IMR-90 (cell line): ENCODE measurements around the gene ITPK1. TPM values are rescaled to one million over a fixed set of nuclear protein-coding genes. Genes with fewer than 3 reads are reported as not detected.

Experiments
- ATAC-seq: fragments of 200-7000 bp; cut with Tn5 transposase; 2 replicates; pipeline ENCODE4 v1.9.1; 2020; ENCODE audit warnings: low read depth, mild to moderate bottlenecking, moderate library complexity
- BruUV-seq: library from RNA; stranded (reverse); fragments of 400-500 nt; replicated peaks from 2 replicates; lab custom pipeline; 2021; lab: Mats Ljungman, UMichigan
- CTCF ChIA-PET: fragments of 300-600 bp; formaldehyde crosslinking; extraction: SDS; loops from one replicate; lab custom pipeline; 2021; ENCODE audit warnings: antibody characterized with exemption; lab: Yijun Ruan, JAX
- POLR2A ChIA-PET: fragments of 300-600 bp; sonication (Branson Sonifier 250); formaldehyde crosslinking; loops from one replicate; lab custom pipeline; 2022; ENCODE audit warnings: antibody characterized with exemption; ENCODE audit not compliant: unreplicated experiment; lab: Charles Lee
- DNase-seq: peaks from one replicate; pipeline ENCODE4 v3.0.0; 2013
- H2AFZ ChIP-seq: replicated peaks from 2 replicates; pipeline ENCODE3; 2013; ENCODE audit warnings: low read length, mild to moderate bottlenecking; ENCODE audit not compliant: poor library complexity
- H2AK5ac ChIP-seq: 2 replicates; pipeline ENCODE4 v1.6.1; 2013; ENCODE audit warnings: low read depth, low read length, inconsistent platforms
- H2AK9ac ChIP-seq: replicated peaks from 2 replicates; pipeline ENCODE3; 2013; ENCODE audit warnings: mild to moderate bottlenecking, low read depth, low read length, moderate library complexity; ENCODE audit not compliant: poor library complexity
- H2BK120ac ChIP-seq: 2 replicates; pipeline ENCODE4 v1.6.1; 2013; ENCODE audit warnings: low read depth, low read length, inconsistent platforms
- H2BK15ac ChIP-seq: 3 replicates; pipeline ENCODE4 v1.6.1; 2013; ENCODE audit warnings: low read depth, low read length, inconsistent platforms
- H2BK20ac ChIP-seq: 2 replicates; pipeline ENCODE4 v1.6.1; 2013; ENCODE audit warnings: low read depth, mild to moderate bottlenecking, inconsistent platforms, low read length, moderate library complexity
- H2BK5ac ChIP-seq: 2 replicates; pipeline ENCODE4 v1.6.1; 2013; ENCODE audit warnings: mild to moderate bottlenecking, low read depth, low read length, inconsistent platforms; ENCODE audit not compliant: poor library complexity, severe bottlenecking
- H3K14ac ChIP-seq: replicated peaks from 2 replicates; pipeline ENCODE4 v1.6.1; 2013; ENCODE audit warnings: low read depth, low read length, inconsistent platforms
- H3K18ac ChIP-seq: 2 replicates; pipeline ENCODE4 v1.6.1; 2013; ENCODE audit warnings: low read depth, low read length, control low read depth
- H3K23ac ChIP-seq: 2 replicates; pipeline ENCODE4 v1.6.1; 2013; ENCODE audit warnings: low read depth, low read length, inconsistent platforms
- H3K27ac ChIP-seq: 2 replicates; pipeline ENCODE4 v1.5.1; 2013; ENCODE audit warnings: mild to moderate bottlenecking, control low read depth, low read length; ENCODE audit not compliant: insufficient read depth
- H3K27me3 ChIP-seq: 2 replicates; pipeline ENCODE4 v1.6.1; 2013; ENCODE audit warnings: low read length; ENCODE audit not compliant: control insufficient read depth, insufficient read depth
- H3K36me3 ChIP-seq: 2 replicates; pipeline ENCODE4 v1.6.1; 2013; ENCODE audit warnings: low read length, mixed read lengths; ENCODE audit not compliant: control insufficient read depth, insufficient read depth
- H3K4ac ChIP-seq: 2 replicates; pipeline ENCODE4 v1.6.1; 2013; ENCODE audit warnings: low read depth, low read length, inconsistent platforms
- H3K4me1 ChIP-seq: 2 replicates; pipeline ENCODE4 v1.6.1; 2013; ENCODE audit warnings: low read length, mixed read lengths; ENCODE audit not compliant: control insufficient read depth, insufficient read depth
- H3K4me2 ChIP-seq: 2 replicates; pipeline ENCODE4 v1.6.1; 2013; ENCODE audit warnings: low read depth, mild to moderate bottlenecking, control low read depth, low read length, moderate library complexity
- H3K4me3 ChIP-seq: 2 replicates; pipeline ENCODE4 v1.5.1; 2013; ENCODE audit warnings: low read depth, mild to moderate bottlenecking, control low read depth, low read length, moderate library complexity; ENCODE audit not compliant: insufficient read depth
- H3K56ac ChIP-seq: 2 replicates; pipeline ENCODE4 v1.6.1; 2013; ENCODE audit warnings: low read length, inconsistent platforms; ENCODE audit not compliant: insufficient read depth; ENCODE audit errors: extremely low read depth
- H3K79me1 ChIP-seq, 2 experiments: 2 replicates each; pipeline ENCODE4 v1.6.1; 2013; ENCODE audit warnings: low read length in 2 of 2, inconsistent platforms in 1 of 2, low read depth in 1 of 2
- H3K9ac ChIP-seq: 2 replicates; pipeline ENCODE4 v1.6.1; 2013; ENCODE audit warnings: low read depth, low read length, control low read depth
- H3K9me1 ChIP-seq: 2 replicates; pipeline ENCODE4 v1.6.1; 2013; ENCODE audit warnings: low read length, inconsistent platforms; ENCODE audit not compliant: insufficient read depth
- H3K9me3 ChIP-seq: 2 replicates; pipeline ENCODE4 v1.6.1; 2013; ENCODE audit warnings: low read length; ENCODE audit not compliant: control insufficient read depth, insufficient read depth
- H4K20me1 ChIP-seq: 2 replicates; pipeline ENCODE4 v1.6.1; 2013; ENCODE audit warnings: low read length, inconsistent platforms; ENCODE audit not compliant: insufficient read depth
- H4K5ac ChIP-seq: 2 replicates; pipeline ENCODE4 v1.6.1; 2013; ENCODE audit warnings: mild to moderate bottlenecking, low read depth, low read length, control low read depth
- H4K8ac ChIP-seq, 2 experiments: 2 replicates each; pipeline ENCODE4 v1.6.1; 2013; ENCODE audit warnings: low read depth in 2 of 2, low read length in 2 of 2, control low read depth in 1 of 2, inconsistent platforms in 1 of 2
- H4K91ac ChIP-seq: 2 replicates; pipeline ENCODE4 v1.6.1; 2013; ENCODE audit warnings: low read depth, low read length, inconsistent platforms; ENCODE audit not compliant: insufficient read depth
- CEBPB ChIP-seq: IDR thresholded peaks from 2 replicates; pipeline ENCODE4 v1.6.1; 2012; ENCODE audit warnings: low read depth, low read length, improper control_type of control experiment
- CHD1 ChIP-seq: IDR thresholded peaks from 2 replicates; pipeline ENCODE4 v1.6.1; 2012; ENCODE audit warnings: low read depth, low read length, improper control_type of control experiment
- CTCF ChIP-seq: conservative IDR thresholded peaks from 2 replicates; pipeline ENCODE4 v1.5.1; 2012; ENCODE audit warnings: mild to moderate bottlenecking, low read depth, low read length, improper control_type of control experiment
- ELK1 ChIP-seq: fragments of 150-350 bp; IDR thresholded peaks from 2 replicates; pipeline ENCODE4 v1.6.1; 2016; ENCODE audit warnings: low read depth, mild to moderate bottlenecking, low read length, moderate library complexity, borderline replicate concordance
- FOS ChIP-seq: fragments of 150-350 bp; IDR thresholded peaks from 2 replicates; pipeline ENCODE4 v1.6.1; 2016; ENCODE audit warnings: low read depth, low read length
- MAFK ChIP-seq: IDR thresholded peaks from 2 replicates; pipeline ENCODE4 v1.6.1; 2012; ENCODE audit warnings: low read depth, low read length, improper control_type of control experiment
- MAZ ChIP-seq: IDR thresholded peaks from 2 replicates; pipeline ENCODE4 v1.6.1; 2012; ENCODE audit warnings: low read depth, mild to moderate bottlenecking, low read length, improper control_type of control experiment, moderate library complexity, borderline replicate concordance
- NFE2L2 ChIP-seq: fragments of 150-350 bp; IDR thresholded peaks from 2 replicates; pipeline ENCODE4 v1.6.1; 2016; ENCODE audit warnings: low read depth, mild to moderate bottlenecking, low read length
- POLR2A ChIP-seq: IDR thresholded peaks from 2 replicates; pipeline ENCODE4 v1.6.1; 2012; ENCODE audit warnings: mild to moderate bottlenecking, low read depth, low read length
- RAD21 ChIP-seq: IDR thresholded peaks from 2 replicates; pipeline ENCODE4 v1.6.1; 2012; ENCODE audit warnings: low read length, improper control_type of control experiment
- RCOR1 ChIP-seq: IDR thresholded peaks from 2 replicates; pipeline ENCODE4 v1.6.1; 2012; ENCODE audit warnings: mild to moderate bottlenecking, low read length, improper control_type of control experiment; ENCODE audit not compliant: insufficient replicate concordance
- SMC3 ChIP-seq: fragments of 150-350 bp; IDR thresholded peaks from 2 replicates; pipeline ENCODE4 v1.6.1; 2016; ENCODE audit warnings: low read depth, mild to moderate bottlenecking, antibody characterized with exemption, low read length, moderate library complexity
- USF2 ChIP-seq: fragments of 150-350 bp; IDR thresholded peaks from 2 replicates; pipeline ENCODE4 v1.6.1; 2017; ENCODE audit warnings: mild to moderate bottlenecking, antibody characterized with exemption, low read length, low read depth
- WGBS, 2 experiments: methylation state at CpG; one replicate each; pipeline versions ENCODE4 v1.1.5 to v1.1.7; 2013; ENCODE audit warnings: missing lambda C conversion rate in 2 of 2; ENCODE audit not compliant: insufficient read length in 1 of 2; ENCODE audit errors: extremely low coverage in 2 of 2; 5-methylcytosine and 5-hydroxymethylcytosine counted together
- dilution Hi-C: fragments of 300-500 bp; cut with HindIII; formaldehyde crosslinking; loops from one replicate; pipeline ENCODE4 v1.14.3; 2018; ENCODE audit warnings: low sequenced_read_pairs; ENCODE audit not compliant: unreplicated experiment
- in situ Hi-C: fragments of 300-500 bp; cut with MboI; formaldehyde crosslinking; loops from 3 replicates; pipeline ENCODE4 v1.14.3; 2019; ENCODE audit warnings: low sequenced_read_pairs, inconsistent platforms, mixed read lengths
- intact Hi-C: fragments of 100-400 bp; cut with micrococcal nuclease; formaldehyde crosslinking; loops from 2 replicates; pipeline ENCODE4 v1.10.0; 2022
- polyA plus RNA-seq, 3 experiments: library from polyadenylated mRNA; depleted of rRNA; stranded (reverse); fragments of >200 nt; gene quantifications; 2 replicates each; pipeline ENCODE4 v1.2.3, GENCODE V29; 2012; ENCODE audit warnings: low replicate concordance in 1 of 3
- total RNA-seq: library from RNA; depleted of rRNA; stranded (reverse); fragments of >200 nt; gene quantifications from 2 replicates; pipeline ENCODE4 v1.2.3, GENCODE V29; 2012

Gene ITPK1
- total and polyA plus RNA-seq, 2 of the 4 experiments (the other 2 are of a cell fraction), result 21.7 to 26.9 TPM

GRCh38 chr14:93146119-93146518, 30.4 kb upstream of the ITPK1 start:
- Histone ChIP-seq H3K27me3 (peaks cover 13% of the 10 kb centered on the region; the same call in 1 of the 2 replicates), H2AFZ (no peak overlapping the region), H2BK5ac (no peak overlapping the region), H2BK15ac (no peak overlapping the region), H3K18ac (no peak overlapping the region), H3K9me3 (no peaks in the 10 kb centered on the region), H3K4me3 (no peak overlapping the region), H3K9me1 (no peaks in the 10 kb centered on the region), H3K14ac (no peak overlapping the region), H3K9ac (no peak overlapping the region), H3K36me3 (no peaks in the 10 kb centered on the region), H2BK120ac (no peak overlapping the region), H3K27ac (no peak overlapping the region), H4K8ac (no peak overlapping the region), H3K56ac (no peak overlapping the region), H3K79me1 (no peaks in the 10 kb centered on the region), H3K4ac (no peak overlapping the region), H4K91ac (no peak overlapping the region), H3K4me2 (no peak overlapping the region), H4K5ac (no peak overlapping the region), H3K23ac (no peak overlapping the region), H2BK20ac (no peak overlapping the region), H2AK5ac (no peak overlapping the region), H2AK9ac (no peak overlapping the region), H4K20me1 (no peaks in the 10 kb centered on the region; the same call in 1 of the 2 replicates), H3K4me1 (no peaks in the 10 kb centered on the region)
- dilution Hi-C loops, result no loop called here
- ChIA-PET CTCF (interaction anchor here (1.2 kb wide), 1 partner anchor 33 kb away, joined by 5 read pairs; no protein-coding TSS in a partner anchor), POLR2A (no interaction called here)
- DNase-seq, result no peak
- no peak for TF ChIP-seq MAFK
- no peak for TF ChIP-seq RCOR1
- no peak for TF ChIP-seq ELK1
- no peak for TF ChIP-seq MAZ
- no peak for TF ChIP-seq USF2
- TF ChIP-seq NFE2L2, result no peak
- TF ChIP-seq POLR2A, result no peak
- TF ChIP-seq FOS, result no peak
- no peak for TF ChIP-seq RAD21
- TF ChIP-seq CTCF, result no peak
- TF ChIP-seq CEBPB, result no peak
- TF ChIP-seq CHD1, result no peak
- no peak for TF ChIP-seq SMC3
- no CpG with 5 or more reads among the region's 9 CpGs for WGBS, 2 experiments
- in situ Hi-C loops, result no loop called here
- no peak for ATAC-seq
- no TSS peak for BruUV-seq
- intact Hi-C loops, result no loop called here
